GM12878 (cell line): ENCODE data around the gene RSAD2. TPM values are rescaled to one million over a fixed set of nuclear protein-coding genes. Genes with fewer than 3 reads are reported as not detected.

Experiments
- ATAC-seq: fragments of 200-7000 bp; cut with Tn5 transposase; 3 replicates; pipeline ENCODE4 v1.9.1; 2020; ENCODE audit warnings: mild to moderate bottlenecking, moderate library complexity
- BruUV-seq: library from RNA; stranded (reverse); fragments of 400-500 nt; replicated peaks from 2 replicates; lab custom pipeline; 2021; lab: Mats Ljungman, UMichigan
- CTCF ChIA-PET: fragments of 300-600 bp; sonication (Branson Sonifier 250); formaldehyde crosslinking; extraction: SDS; loops from one replicate; lab custom pipeline; 2021; ENCODE audit warnings: inconsistent platforms; lab: Yijun Ruan, JAX
- POLR2A ChIA-PET: fragments of 350-600 bp; formaldehyde crosslinking; extraction: SDS; loops from one replicate; lab custom pipeline; 2021; ENCODE audit warnings: inconsistent platforms; lab: Charles Lee
- RAD21 ChIA-PET: fragments of 300-600 bp; sonication (Branson Sonifier 250); formaldehyde crosslinking; loops from one replicate; lab custom pipeline; 2023; ENCODE audit warnings: antibody characterized with exemption; ENCODE audit not compliant: unreplicated experiment; lab: Charles Lee
- SMC1A ChIA-PET: fragments of 300-600 bp; sonication (Branson Sonifier 250); formaldehyde crosslinking; loops from one replicate; lab custom pipeline; 2023; ENCODE audit not compliant: unreplicated experiment, uncharacterized antibody; lab: Charles Lee
- DNase-seq: peaks from one replicate; pipeline ENCODE4 v3.0.0-alpha.2; 2011; ENCODE audit warnings: low read depth, low spot score
- FAIRE-seq: peaks from 3 replicates; lab custom pipeline; 2011; peaks lifted over from hg19 to GRCh38; lab: Jason Lieb, UNC
- H2AFZ ChIP-seq: 2 replicates; pipeline ENCODE4 v1.6.0; 2011; ENCODE audit warnings: low read depth, low read length, control low read depth; ENCODE audit not compliant: control insufficient read depth
- H3K27ac ChIP-seq: 2 replicates; pipeline ENCODE4 v1.5.1; 2011; ENCODE audit warnings: control low read depth; ENCODE audit not compliant: control insufficient read depth, insufficient read depth
- H3K27me3 ChIP-seq, 2 experiments: replicated peaks in 1 of 2; 2 replicates each; pipeline versions ENCODE4 v1.6.0 to v1.6.1; 2011; ENCODE audit warnings: low read length in 1 of 2; ENCODE audit not compliant: control insufficient read depth in 2 of 2, insufficient read depth in 2 of 2
- H3K36me3 ChIP-seq, 2 experiments: 2 replicates each; pipeline ENCODE4 v1.5.1; 2011; ENCODE audit warnings: low read length in 1 of 2; ENCODE audit not compliant: control insufficient read depth in 2 of 2, insufficient read depth in 2 of 2
- H3K4me1 ChIP-seq: 2 replicates; pipeline ENCODE4 v1.6.1; 2011; ENCODE audit warnings: mild to moderate bottlenecking, low read length, moderate library complexity, mixed read lengths; ENCODE audit not compliant: control insufficient read depth, insufficient read depth
- H3K4me2 ChIP-seq: 2 replicates; pipeline ENCODE4 v1.6.0; 2011; ENCODE audit warnings: control low read depth; ENCODE audit not compliant: control insufficient read depth, insufficient read depth
- H3K4me3 ChIP-seq: fragments of 200-600 bp; sonication (generic); 2 replicates; pipeline ENCODE4 v1.5.1; 2016
- H3K79me2 ChIP-seq: 2 replicates; pipeline ENCODE4 v1.6.0; 2011; ENCODE audit warnings: low read length; ENCODE audit not compliant: control insufficient read depth, insufficient read depth
- H3K9ac ChIP-seq: 2 replicates; pipeline ENCODE4 v1.8.0; 2011; ENCODE audit warnings: low read length, control low read depth, mixed read lengths; ENCODE audit not compliant: control insufficient read depth, insufficient read depth
- H3K9me3 ChIP-seq: replicated peaks from 3 replicates; pipeline ENCODE4 v1.5.1; 2011; ENCODE audit warnings: mild to moderate bottlenecking, low read length; ENCODE audit not compliant: control insufficient read depth, insufficient read depth
- H4K20me1 ChIP-seq: 2 replicates; pipeline ENCODE4 v1.6.0; 2011; ENCODE audit not compliant: control insufficient read depth, insufficient read depth
- ATF2 ChIP-seq: IDR thresholded peaks from 2 replicates; pipeline ENCODE4 v1.6.1; 2012; ENCODE audit warnings: low read length, inconsistent platforms
- BCL3 ChIP-seq: IDR thresholded peaks from 2 replicates; pipeline ENCODE4 v1.6.1; 2011; ENCODE audit warnings: borderline replicate concordance, low read depth, mild to moderate bottlenecking, moderate library complexity, low read length; ENCODE audit not compliant: insufficient read depth, poor library complexity, severe bottlenecking
- BCLAF1 ChIP-seq: fragments of 450-650 bp; IDR thresholded peaks from 2 replicates; pipeline ENCODE4 v1.6.1; 2017; ENCODE audit warnings: antibody characterized with exemption, mild to moderate bottlenecking, moderate library complexity
- CEBPB ChIP-seq, 2 experiments: fragments of 150-350 bp in 1 of 2; IDR thresholded peaks; 2 replicates each; pipeline ENCODE4 v1.6.1; 2012 to 2014; ENCODE audit warnings: low read depth in 2 of 2, low read length in 2 of 2, borderline replicate concordance in 1 of 2, inconsistent platforms in 1 of 2
- ETV6 ChIP-seq, 2 experiments: fragments of 450-650 bp in 1 of 2; IDR thresholded peaks in 1 of 2; conservative IDR thresholded peaks in 1 of 2; 2 replicates each; pipeline ENCODE4 v1.6.1; 2014; ENCODE audit warnings: antibody characterized with exemption in 1 of 2, borderline replicate concordance in 1 of 2, low read depth in 1 of 2, mild to moderate bottlenecking in 1 of 2, moderate library complexity in 1 of 2
- MAX ChIP-seq: IDR thresholded peaks from 2 replicates; pipeline ENCODE4 v1.6.1; 2012; ENCODE audit warnings: low read depth, low read length, improper control_type of control experiment
- PRDM15 ChIP-seq: fragments of 450-650 bp; formaldehyde crosslinking; IDR thresholded peaks from 2 replicates; pipeline ENCODE4 v1.4.0; 2020; ENCODE audit warnings: mild to moderate bottlenecking, moderate library complexity
- RAD21 ChIP-seq: IDR thresholded peaks from 2 replicates; pipeline ENCODE4 v1.6.1; 2011; ENCODE audit warnings: mild to moderate bottlenecking, low read depth, low read length, moderate library complexity; ENCODE audit not compliant: insufficient read depth
- TARDBP ChIP-seq: IDR thresholded peaks from 2 replicates; pipeline ENCODE4 v1.6.1; 2016; ENCODE audit warnings: borderline replicate concordance
- TBL1XR1 ChIP-seq: IDR thresholded peaks from 2 replicates; pipeline ENCODE4 v1.6.1; 2012; ENCODE audit warnings: low read depth, low read length, improper control_type of control experiment
- WRNIP1 ChIP-seq: IDR thresholded peaks from 2 replicates; pipeline ENCODE4 v1.6.1; 2011; ENCODE audit warnings: low read depth, low read length, improper control_type of control experiment, borderline replicate concordance
- YBX1 ChIP-seq: fragments of 450-650 bp; IDR thresholded peaks from 2 replicates; pipeline ENCODE4 v1.6.1; 2016; ENCODE audit warnings: antibody characterized with exemption
- ZNF24 ChIP-seq: fragments of 450-650 bp; IDR thresholded peaks from 2 replicates; pipeline ENCODE4 v1.6.1; 2017; ENCODE audit warnings: antibody characterized with exemption, mild to moderate bottlenecking
- ZSCAN29 ChIP-seq: fragments of 450-650 bp; IDR thresholded peaks from 2 replicates; pipeline ENCODE4 v1.6.1; 2017; ENCODE audit warnings: mild to moderate bottlenecking, moderate library complexity
- in situ Hi-C: fragments of 300-500 bp; cut with MboI; formaldehyde crosslinking; loops from 9 replicates; pipeline ENCODE4 v1.14.3; 2018; ENCODE audit warnings: mixed read lengths
- intact Hi-C: fragments of 100-400 bp; cut with micrococcal nuclease; formaldehyde crosslinking; loops from one replicate; pipeline ENCODE4 v1.14.2; 2022; ENCODE audit not compliant: unreplicated experiment
- polyA plus RNA-seq, 11 experiments: library from polyadenylated mRNA; depleted of rRNA in 4 of 11; unstranded in 6 of 11; stranded (reverse) in 5 of 11; fragments of >200 nt; fragmentation: Nextera tagmentation in 4 of 11; fragmentation: Illumina TruSeq in 1 of 11; extraction: Ambion mirVana in 4 of 11; extraction: Trizol in 1 of 11; gene quantifications; 1 replicate in 1 of 11; 2 replicates in 10 of 11; pipeline versions ENCODE4 v1.2.1 to v1.2.3, GENCODE V29; 2011 to 2016; ENCODE audit warnings: inconsistent platforms in 2 of 11, missing spikeins in 2 of 11, low read depth in 1 of 11
- total RNA-seq, 4 experiments: library from RNA; depleted of rRNA in 3 of 4; stranded (reverse); fragments of >200 nt in 3 of 4; fragmentation: Illumina TruSeq in 1 of 4; extraction: Trizol in 1 of 4; gene quantifications; 2 replicates each; pipeline versions ENCODE4 v1.2.1 to v1.2.3, GENCODE V29; 2013 to 2021

Gene RSAD2
- total and polyA plus RNA-seq, 10 of the 15 experiments (the other 5 are each of a cell fraction or from before 2014, with no cell fraction given): 0.24 to 0.90 (median 0.69) TPM

- no TSS peak for BruUV-seq
- Histone ChIP-seq H3K9me3 (peaks cover 12% of the 10 kb centered on the region; the same call in 2 of the 3 replicates), H4K20me1 (no peaks in the 10 kb centered on the region), H3K4me3 (no peak overlapping the region), H3K79me2 (no peaks in the 10 kb centered on the region), H3K4me2 (no peak overlapping the region), H3K4me1 (no peaks in the 10 kb centered on the region), H3K36me3 (peaks cover 0 to 4% of the 10 kb centered on the region in 2 experiments; a peak in 2 of 4 replicates), H3K9ac (no peak overlapping the region), H3K27ac (no peak overlapping the region), H2AFZ (no peak overlapping the region), H3K27me3 (no peaks in the 10 kb centered on the region)
- ChIA-PET SMC1A (no interaction called here), POLR2A (no interaction called here), CTCF (interaction anchor here (0.9 to 1.0 kb wide), 2 partner anchors 9 to 11 kb away, joined by 3 read pairs; partner anchors contain the start of gene CMPK2), RAD21 (no interaction called here)
- intact Hi-C loops: no loop called here
- DNase-seq: no peak
- no peak for FAIRE-seq
- in situ Hi-C loops: no loop called here
- ATAC-seq: no peak
- no peak for TF ChIP-seq MAX
- no peak for TF ChIP-seq RAD21
- TF ChIP-seq ZNF24: no peak
- no peak for TF ChIP-seq ZSCAN29
- TF ChIP-seq BCL3: no peak
- TF ChIP-seq TARDBP: no peak
- TF ChIP-seq ATF2: no peak
- no peak for TF ChIP-seq ETV6 (conservative IDR thresholded peaks at IDR 0.05 in 1 of 2, IDR thresholded peaks at IDR 0.05 in 1 of 2; ENCODE audit: borderline replicate concordance in 1 of 2, low read depth in 1 of 2)
- TF ChIP-seq WRNIP1: no peak
- TF ChIP-seq PRDM15: no peak
- no peak for TF ChIP-seq YBX1
- TF ChIP-seq BCLAF1: no peak
- no peak for TF ChIP-seq CEBPB (IDR thresholded peaks at IDR 0.05; ENCODE audit: borderline replicate concordance in 1 of 2, low read depth in 2 of 2, low read length in 2 of 2)
- TF ChIP-seq TBL1XR1: no peak
Observed at GRCh38 chr2:6855860-6856547, 21.6 kb upstream of the RSAD2 start.
